Loucy (cell line): Measurements from ENCODE around the gene TTL.

Experiments
- CTCF ChIP-seq: fragments of 200-600 bp; sonication (generic); conservative IDR thresholded peaks from 2 replicates; pipeline ENCODE4 v1.5.1; 2014; ENCODE audit warnings: mild to moderate bottlenecking, antibody characterized with exemption, low read length
- EZH2phosphoT487 ChIP-seq: fragments of 200-600 bp; IDR thresholded peaks from 2 replicates; pipeline ENCODE4 v1.6.1; 2018; ENCODE audit warnings: antibody characterized with exemption, mild to moderate bottlenecking, moderate library complexity, borderline replicate concordance

- TF ChIP-seq CTCF: no peak
- no peak for TF ChIP-seq EZH2phosphoT487
Measured at GRCh38 chr2:112488201-112488600, 6.2 kb downstream of the TTL start.
